HTR-8/SVneo (cell line): Measurements from ENCODE around the gene TLE4.

Experiments used
- DNase-seq: peaks from one replicate; pipeline ENCODE4 v3.0.0; 2011; ENCODE audit warnings: low spot score, mixed read lengths; ENCODE audit not compliant: insufficient read length
- FAIRE-seq: peaks from 2 replicates; lab custom pipeline; 2011; peaks lifted over from hg19 to GRCh38; lab: Jason Lieb, UNC

The TLE4 gene

DNA sequence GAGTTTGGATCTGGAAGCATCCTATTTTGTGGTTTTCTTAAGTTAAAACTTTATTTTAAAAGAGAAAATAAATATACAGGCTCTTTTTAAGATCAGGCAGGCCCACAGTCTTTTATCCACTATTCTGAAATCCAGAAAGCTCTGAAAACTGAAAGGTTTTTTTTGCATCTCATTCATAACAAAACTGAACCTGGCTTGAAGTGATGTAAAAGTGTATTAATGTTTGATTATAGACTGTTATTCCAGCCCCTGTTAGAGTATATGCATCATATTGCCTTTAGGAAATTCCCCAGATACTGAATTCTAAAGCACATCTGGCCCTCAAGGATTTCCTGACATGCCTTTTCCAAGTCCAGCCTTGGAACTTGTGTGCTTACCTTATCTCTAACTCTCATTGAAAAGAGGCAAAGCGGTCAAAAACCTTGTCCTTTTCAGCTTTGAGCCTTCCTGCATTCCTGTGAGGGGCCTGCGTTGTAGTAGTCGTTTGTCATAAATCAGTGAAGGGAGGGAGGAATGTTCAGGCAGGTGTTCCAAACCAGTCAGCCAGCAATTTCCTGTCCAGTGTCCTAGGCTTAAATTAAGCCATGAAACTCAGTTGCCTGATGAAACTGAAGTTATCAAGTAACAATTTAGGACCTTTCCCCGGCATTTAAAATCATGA lies 110.4 kb downstream of the TLE4 start:
- FAIRE-seq (no peak), DNase-seq (peak; percentile 17)

DNA sequence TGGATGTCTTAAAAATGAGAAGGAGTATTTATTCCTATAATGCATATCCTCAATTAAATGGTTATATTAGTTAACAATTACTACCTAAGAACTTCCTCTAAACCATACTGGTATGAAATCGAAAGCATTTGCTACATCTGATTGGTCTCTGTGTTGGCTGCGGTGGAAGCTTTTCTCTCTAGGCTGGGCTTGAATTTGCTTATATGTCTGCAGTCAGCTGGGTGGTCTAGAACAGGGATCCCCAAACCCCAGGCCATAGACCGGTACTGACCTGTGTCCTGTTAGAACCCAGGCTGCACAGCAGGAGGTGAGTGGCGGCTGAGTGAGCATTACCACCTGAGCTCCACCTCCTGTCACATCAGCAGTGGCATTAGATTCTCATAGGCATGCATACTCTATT lies 112.3 kb downstream of the TLE4 start:
- no peak for FAIRE-seq
- no peak for DNase-seq

DNA sequence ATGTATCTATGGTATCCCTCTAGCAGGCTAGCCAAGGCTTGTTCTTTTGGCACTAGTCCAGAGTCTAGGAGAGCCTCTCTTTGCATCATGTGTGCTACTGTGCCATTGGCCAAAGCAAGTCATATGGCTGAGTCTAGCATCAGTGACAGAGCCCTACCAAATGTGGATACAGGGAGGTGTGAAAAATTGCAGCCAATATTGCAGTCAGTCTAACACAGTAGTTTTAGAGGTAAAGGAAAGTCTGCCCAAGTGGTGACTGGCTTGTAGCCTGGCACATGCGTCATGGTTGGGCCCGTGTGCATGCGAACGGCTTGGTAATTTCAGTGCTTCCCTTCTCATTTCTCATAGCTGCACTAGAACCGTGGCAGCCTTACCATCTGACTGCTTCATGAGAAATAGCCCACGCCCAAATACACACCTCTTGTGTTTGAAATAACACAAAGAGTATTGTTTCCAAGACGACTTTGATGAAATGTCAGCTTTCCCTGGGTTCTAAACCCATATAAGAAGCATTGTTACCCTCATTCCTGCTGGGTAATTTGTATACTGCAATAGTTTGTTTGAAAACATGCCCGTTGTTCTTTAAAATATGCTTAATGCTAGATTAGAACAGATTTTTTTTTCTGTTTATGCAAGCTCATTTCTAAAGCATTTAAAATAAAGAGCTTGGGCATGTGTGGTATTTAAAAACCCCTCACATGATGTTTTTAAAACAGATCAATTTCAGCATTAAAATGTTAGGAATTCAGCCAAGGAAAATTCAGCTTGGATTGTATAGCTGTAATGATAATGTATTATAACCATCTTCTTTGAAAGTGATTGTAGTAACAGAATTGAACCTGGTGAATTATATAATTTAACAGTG lies 113.2 kb downstream of the TLE4 start:
- FAIRE-seq (no peak), DNase-seq (no peak)

DNA sequence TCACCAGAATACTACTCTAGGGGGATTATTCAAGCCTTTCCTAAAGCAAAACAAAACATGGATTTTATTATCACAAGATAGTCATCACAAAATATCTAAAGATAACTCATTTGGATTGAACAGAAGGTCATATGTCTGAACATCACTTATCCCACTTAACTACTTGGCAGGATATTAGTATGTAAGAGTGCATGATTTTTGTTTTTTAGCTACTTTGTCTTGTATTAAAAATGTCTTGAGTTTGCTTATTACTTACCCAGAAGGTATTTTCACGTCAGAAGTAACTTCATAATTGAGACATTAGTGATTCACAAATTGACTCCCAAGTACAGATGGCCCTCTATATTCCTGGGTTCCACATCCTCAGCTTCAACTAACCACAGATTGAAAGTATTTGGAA lies 113.8 kb downstream of the TLE4 start:
- FAIRE-seq: no peak
- DNase-seq: no peak

DNA sequence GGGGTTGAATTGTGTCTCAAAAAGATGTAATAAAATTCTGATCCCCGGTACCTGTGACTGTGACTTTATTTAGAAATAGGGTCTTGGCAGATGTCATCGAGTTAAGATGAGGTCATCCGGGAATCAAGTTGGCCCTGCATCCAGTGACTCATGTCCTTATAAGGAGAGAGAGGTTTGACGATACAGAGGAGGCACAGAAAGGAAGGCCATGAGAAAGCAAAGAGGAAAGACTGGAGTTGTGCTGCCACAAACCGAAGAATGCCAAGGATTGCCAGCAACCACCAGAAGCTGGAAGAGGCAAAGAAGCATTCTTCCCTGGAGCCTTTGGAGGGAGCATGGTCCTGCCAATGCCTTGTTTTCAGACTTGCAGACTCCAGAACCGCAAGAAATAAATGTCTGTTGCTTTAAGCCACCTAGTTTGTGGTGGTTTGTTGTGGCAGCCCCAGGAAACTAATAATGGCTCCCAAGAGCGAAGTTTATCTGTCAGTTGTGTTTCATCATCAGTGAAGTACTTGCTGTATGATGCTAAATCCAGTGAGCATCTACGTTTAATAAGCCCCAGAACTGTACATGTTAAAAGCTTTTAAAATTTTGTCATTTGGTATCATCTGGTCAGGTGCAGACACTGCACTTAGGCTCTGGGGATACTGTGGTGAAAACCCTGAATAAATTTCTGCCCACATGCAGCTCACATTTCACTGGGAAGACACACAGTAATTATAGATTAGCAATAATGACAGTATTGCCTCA lies 114.8 kb downstream of the TLE4 start:
- FAIRE-seq: no peak

DNA sequence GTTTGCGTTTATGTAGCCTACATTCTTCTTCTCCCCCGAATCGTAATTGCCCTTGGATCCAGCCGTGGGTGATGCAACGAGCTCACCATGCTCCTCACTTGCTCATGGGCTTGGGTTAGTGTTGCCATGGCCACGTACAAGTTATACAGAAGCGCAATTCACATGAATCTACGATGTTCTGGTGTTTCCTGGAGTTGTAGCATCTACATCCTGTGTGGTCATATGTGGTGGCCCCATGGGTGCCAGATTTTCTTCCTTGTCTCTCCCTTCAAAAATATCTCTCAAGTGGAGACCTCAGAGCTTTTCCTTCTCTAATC lies 115.3 kb downstream of the TLE4 start:
- DNase-seq: no peak
- no peak for FAIRE-seq

More for the DNA sequence above, 114.8 kb downstream of the TLE4 start:
- DNase-seq: peak; percentile 29

DNA sequence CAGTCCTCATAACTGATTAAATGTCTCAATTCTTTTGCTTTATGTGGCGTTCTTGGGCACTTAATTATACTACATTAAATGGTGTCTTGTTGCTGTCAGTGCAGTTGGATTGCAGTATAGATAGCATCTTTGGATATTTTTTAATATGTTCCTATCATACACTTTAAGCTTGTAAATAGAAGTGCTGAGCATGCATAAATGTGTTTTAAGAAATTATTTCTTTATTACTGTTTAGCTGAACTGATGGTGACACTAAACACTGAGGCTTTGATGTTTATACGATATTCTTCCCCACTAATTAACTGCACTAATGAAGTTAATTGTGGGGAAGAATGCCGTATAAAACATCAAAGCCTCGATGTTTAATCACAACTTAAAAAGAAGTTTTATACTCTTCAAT lies 116.6 kb downstream of the TLE4 start:
- no peak for DNase-seq
- FAIRE-seq: no peak

DNA sequence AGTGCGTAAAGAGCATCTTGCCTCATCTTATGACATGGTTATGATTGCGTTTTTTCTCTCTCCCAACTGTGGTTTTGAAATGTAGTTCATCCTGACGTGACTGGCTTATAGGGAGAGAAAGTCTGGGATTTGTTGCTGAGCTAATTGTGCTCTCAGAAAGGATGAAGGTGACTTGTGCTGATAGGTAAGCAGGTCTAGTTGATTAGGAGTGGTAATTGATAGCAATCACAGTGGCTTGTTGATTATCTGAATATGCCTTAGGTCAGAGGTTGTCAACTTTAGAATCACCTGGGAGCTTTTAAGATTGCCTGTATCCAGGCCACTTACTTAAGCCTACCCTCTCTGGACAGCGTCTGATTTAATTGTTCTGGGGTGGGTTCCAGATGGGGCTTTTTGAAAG lies 117.8 kb downstream of the TLE4 start:
- DNase-seq (no peak), FAIRE-seq (no peak)

DNA sequence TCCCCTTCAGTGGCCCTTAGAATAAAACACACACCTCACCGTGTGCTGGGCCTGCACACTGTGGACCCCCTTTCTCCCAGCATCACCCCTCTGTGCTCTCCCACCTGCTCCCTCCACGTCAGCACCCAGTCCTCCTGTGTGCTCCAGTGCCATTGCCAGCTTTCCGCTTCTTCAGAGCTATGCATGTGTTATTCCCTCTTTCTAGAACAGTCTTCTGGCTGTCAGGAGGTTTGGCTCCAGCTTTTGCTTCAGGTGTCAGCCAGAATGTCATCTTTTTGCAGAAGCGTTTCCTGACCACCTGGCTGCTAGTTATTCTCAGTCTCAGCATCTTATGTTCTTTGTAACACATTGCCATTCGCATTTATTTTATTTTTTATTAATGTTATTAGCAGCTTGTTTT lies 119.7 kb downstream of the TLE4 start:
- DNase-seq (no peak), FAIRE-seq (no peak)

DNA sequence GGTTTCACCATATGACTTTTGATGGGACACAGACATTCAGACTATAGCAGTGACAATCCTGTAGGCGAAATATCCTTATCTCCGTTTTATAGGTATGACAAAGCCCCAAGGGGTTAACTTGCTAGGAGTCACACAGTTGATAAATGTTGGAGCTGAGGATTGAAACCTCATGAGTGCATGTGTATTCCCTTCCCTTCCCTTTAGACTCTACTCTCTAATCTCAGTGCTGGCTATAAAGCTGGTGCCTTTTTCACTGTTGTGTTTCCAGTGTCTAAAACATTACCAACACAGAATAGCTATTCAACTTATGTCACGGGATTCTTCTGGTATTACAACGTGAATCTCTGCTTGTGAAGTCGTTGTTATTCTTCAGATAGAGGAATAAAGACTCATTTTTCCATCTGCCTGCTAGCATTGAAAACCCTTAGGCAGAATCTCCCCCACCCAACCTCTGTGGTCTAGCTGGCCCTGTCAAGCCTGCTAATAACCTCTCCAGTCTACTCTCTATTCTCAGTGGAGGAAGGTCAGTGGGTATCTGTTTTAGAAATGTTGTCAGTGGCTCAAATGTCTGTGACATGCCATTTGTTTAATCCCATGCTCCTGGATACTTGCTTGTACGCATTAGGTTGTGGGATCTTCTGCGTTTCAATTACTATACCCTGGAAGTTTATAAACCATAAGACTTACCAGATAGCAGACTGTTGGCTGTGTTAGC lies 121.2 kb downstream of the TLE4 start:
- DNase-seq: no peak
- FAIRE-seq: no peak

DNA sequence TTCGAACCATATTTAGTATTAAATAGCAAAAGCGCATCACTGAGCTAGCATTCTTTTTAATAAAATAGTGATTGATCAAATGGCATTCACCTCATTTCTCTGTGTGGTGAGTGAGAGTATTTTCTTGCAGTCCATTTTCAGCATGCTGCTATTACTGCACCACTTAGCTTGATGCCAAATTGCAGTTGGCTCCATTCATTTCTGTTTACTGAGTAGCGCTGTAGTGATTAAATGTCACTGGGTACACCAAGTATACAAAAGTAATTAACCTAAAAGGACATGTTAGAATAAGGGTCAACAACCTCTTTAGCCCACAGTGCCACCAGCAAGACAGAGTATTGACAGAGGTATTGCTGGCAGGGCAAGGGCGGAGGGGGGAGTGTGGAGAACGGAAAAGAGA lies 122.0 kb downstream of the TLE4 start:
- DNase-seq: no peak
- no peak for FAIRE-seq

DNA sequence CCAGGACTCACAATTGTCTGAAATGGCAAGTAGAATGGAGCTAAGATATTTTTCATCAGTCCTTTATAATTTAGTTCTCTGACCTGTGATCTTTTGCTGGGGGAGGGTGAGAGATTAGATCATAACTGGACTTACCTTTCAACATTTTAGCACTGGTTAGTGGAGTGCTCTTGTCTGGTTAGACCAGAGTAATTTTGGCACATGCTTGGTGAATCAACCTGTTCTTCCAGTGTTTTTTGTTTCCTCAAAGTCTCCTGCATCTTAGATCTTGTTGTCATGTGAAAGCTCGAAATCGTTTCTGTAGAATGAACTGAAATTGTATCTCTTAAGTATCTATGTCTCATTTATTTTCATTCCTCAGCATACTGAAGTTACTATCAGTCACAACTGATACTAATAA lies 122.4 kb downstream of the TLE4 start:
- DNase-seq: no peak
- no peak for FAIRE-seq

DNA sequence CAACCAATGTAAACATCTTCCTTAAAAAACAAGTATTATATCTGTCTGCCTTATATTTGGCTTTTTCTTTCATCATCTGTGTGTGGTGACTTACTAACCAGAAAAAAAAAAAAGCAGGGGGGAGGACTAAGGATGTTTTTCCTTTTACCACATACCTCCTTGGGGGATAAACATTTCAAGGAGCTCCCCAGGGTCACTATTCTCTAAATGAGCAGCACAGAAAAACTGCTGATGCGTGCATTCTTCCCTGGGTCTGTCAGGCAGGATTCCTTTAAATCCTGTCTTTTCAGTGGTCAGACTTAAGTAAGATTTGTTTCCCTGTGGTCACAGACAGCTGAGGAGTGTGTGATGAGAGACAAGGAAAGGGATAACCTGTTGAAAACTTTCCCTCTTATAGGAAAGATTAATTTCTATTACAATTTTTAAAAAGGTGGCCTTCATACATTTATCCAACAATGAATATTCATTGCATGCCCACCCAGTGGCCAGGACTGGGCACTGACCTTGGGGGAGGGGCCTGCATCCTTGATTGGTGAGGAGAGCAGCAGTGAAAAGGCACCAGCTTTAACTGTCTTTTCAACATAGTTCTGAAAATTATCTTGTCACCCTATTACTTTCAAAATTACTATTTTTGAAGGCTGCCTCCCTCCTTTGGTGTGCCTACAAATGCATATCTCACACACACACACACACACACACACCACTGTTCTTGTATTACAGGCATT lies 123.1 kb downstream of the TLE4 start:
- peak; percentile 21 for DNase-seq
- no peak for FAIRE-seq

DNA sequence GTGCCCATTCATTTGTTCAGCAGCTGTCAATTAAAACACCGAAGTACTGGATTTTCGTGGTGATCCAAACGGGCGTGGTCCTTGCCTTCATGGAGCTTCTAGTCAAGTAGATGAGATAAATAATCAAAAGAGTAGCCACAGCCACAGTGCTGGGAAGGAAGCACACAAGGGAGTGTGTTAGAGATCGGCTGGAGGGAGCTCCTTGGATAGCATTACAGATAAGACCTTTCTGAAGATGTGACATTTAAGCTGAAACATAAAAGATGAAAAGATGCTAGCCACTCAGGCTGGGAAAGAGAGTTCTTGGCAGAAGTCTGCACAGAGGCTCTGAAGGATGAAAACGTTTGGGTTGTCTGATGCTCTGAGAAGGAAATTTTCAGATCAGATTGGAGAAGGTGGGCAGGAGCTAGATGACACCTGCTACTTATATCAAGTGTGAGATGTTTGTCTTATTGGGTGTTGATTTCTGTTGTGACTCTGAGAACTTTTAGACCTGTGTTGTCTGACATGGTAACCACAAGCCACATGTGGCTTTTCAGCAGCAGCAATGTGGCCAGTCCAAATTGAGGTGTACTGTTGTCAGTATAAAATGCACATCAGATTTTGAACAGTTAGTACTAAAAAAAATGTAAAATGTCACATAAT lies 123.9 kb downstream of the TLE4 start:
- no peak for DNase-seq
- FAIRE-seq: no peak

DNA sequence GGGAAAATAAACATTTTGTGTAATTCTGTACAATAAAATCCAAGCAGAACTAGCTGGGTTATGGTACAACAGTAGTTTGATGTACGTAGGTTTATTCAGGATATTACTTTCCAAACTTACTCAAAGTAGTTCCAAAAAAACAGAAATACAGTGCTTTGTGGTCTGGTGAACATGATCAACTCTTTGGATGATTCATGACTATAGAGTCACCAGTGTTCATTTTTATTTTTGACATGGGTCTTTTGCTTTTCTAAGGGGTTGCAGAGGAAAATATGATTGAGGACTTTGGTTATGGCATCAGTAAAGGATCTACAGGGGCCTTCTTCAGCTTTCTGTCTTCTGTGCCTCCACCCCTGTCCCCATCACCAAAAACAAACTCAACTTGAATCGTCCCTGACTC lies 127.2 kb downstream of the TLE4 start:
- DNase-seq (no peak), FAIRE-seq (no peak)

DNA sequence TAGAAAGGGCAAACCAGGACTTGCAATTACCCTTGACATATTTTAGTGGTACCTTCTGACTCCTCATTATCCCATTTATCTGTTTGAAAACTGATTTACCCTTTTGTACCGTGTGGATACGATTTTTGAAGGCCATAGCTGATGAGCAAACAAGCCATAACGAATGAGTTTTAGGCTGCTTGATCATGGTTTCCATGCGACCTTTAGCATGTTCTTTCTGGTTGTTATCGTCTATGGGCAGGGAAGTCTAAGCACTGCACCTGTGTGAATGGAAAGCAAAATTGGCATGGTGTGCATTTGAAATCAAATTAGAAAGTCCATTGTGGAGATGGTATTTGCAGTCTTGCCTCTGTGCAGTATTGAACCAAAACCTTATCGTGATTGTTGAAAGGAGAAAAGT lies 127.7 kb downstream of the TLE4 start:
- no peak for FAIRE-seq
- no peak for DNase-seq

DNA sequence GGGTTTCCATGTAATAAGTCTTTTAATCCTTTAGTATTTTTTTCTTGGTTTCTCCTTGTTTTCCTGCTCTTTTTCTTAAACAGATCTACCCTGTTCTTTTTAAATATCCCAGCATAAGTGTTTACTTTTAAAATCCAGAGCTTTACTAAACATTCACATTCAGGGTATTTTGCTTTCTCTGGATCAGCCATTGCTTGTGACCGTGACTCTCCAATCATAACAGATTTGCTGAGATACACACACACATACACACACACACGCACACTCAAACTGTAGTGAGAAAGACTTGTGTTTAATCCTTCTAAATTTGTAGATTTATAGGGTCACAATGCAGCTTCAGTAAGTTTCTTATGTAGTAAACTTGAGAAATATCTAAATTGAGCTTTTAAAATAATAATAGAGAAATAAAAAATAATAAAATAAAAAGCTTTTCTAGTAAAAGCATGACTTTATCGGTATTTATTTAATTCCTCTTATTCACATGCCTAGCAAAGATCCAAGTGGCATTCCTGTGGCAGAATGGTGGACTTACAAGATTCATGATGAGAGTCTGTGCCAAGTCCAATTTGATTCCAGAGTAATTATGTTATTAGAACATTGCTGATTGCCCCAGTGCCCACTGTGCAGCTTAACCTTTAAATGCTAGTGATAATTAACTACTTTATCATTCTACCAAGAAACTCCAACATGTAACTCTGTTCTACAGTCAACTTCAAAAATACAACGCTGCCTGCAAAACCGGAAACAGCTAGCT lies 129.0 kb downstream of the TLE4 start:
- FAIRE-seq (no peak), DNase-seq (no peak)

DNA sequence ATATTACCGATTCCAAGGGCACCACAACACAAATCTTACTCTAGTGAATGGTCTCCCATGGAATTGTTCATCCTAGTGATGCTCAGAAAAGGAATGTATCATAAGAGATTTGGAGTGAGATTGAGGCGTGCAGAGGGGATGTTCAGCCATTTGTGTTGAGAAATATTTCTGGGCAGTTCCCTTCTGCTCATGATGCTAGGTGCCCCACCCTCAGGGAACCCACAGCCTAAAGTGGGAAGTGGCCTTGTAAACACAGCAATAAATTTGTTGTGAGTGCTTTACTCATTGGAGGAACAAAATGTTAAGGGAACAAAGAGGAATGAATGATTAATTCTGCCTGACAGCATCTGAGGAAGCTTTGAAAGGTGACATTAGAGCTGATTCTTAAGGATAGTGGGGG lies 129.9 kb downstream of the TLE4 start:
- DNase-seq: no peak
- no peak for FAIRE-seq

DNA sequence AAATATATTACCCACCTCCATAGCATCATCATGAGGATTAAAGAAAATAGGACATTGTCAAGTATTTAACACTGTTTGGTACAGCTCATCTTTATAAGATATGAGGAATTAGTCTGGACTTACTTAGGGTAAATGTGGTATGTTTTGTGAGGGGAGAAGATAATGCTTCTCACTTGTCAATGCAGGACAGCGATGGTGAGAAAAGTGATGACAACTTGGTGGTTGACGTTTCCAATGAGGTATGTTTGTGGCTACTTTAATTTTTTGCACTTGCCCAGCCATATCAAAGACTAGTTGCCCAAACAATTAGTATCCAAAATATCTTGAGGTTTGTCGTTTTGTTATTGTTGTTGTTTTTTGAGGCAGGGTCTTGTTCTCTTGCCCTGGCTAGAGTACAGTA lies 133.9 kb downstream of the TLE4 start:
- FAIRE-seq: no peak
- no peak for DNase-seq
